Measurements from ENCODE around the gene TMTC4. TPM values are rescaled to one million over a fixed set of nuclear protein-coding genes. Genes with fewer than 3 reads are reported as not detected.

TMTC4 gene
- total RNA-seq, 1 donor from 2014 or later = 47.8 TPM

DNA sequence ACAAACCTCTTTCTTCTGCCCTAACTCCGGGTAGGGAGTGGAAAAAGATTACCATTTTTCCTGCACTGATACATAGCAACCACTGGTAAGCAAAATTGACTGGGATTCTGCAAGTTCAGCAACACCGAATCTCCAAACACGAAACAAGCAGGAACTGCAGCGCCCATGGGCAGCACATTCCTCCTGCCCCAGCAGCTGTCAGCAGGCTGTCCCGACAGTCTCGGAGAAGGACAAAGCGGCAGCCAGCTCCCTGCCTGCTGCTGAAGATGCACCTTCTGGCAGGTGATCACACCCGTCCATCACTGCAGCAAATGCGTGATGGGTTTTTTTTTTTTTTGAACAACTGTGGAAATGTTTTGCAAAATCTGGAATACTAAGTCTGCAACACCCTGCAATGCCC, 6.7 kb downstream of the TMTC4 start:
- DNase-seq (ENCODE audit: low read depth) = no peak

GRCh38 chr13:100666124-100666523, 8.5 kb downstream of the TMTC4 start:
- DNase-seq (ENCODE audit: low read depth) = no peak

DNA sequence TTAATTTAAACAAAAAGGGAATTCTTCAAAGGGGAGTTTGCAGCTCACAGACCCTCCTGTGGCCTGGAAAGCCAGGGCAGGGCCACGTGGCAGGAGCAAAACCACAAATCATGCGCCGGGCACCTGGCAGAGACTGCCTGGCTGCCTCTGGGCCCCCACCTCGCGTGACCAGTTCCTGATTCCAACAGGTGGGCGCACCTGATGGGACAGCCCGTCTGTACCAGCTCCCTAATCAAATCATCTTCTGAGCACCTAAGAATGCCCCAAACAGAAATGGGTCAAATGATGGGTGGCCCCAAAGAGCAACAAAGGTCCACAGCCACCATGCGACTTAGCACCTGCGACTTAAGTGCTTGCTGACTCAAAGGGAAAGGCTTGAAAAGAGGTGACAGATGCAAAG, 9.2 kb downstream of the TMTC4 start:
- DNase-seq (ENCODE audit: low read depth) = no peak

DNA sequence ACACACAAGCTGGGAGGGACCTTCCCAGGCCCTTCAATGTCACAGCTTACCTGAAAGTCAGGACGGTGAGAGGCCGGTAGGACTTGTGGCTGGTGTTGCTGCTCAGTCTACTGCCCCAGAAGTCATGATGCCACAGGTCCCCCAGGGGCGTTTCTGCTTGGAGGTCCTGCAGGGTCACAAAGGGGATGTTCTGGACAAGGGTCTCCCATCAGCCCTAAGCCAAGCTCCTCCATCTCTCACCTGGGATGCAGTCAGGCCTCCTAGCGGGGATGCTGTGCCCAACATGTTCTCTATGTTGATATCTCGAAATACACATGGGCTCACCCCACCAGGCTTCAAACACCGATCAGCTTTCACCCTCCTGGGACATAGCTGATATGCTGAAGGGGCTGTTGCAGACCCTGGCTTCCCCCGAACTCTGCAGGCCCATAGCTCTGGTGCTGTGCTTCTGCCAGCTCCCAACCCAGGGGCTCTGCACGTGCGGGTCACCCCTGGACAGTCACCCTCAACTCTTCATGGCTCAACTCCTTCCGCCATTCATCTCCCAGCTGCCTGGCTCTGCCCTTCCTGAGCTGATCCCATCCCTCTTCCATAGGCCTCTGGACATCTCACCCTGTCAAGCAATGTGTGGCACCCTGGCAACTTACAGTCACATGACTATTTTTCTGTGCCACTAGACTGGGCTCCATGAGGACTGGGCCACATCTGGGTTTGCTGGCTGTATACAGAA, 10.3 kb downstream of the TMTC4 start:
- no peak for DNase-seq (ENCODE audit: low read depth)

- no peak for DNase-seq (ENCODE audit: low read depth)
Observed at GRCh38 chr13:100662468-100663211, 12.0 kb downstream of the TMTC4 start.

- DNase-seq (ENCODE audit: low read depth) = no peak
Observed at GRCh38 chr13:100660761-100661160, 13.8 kb downstream of the TMTC4 start.

DNA sequence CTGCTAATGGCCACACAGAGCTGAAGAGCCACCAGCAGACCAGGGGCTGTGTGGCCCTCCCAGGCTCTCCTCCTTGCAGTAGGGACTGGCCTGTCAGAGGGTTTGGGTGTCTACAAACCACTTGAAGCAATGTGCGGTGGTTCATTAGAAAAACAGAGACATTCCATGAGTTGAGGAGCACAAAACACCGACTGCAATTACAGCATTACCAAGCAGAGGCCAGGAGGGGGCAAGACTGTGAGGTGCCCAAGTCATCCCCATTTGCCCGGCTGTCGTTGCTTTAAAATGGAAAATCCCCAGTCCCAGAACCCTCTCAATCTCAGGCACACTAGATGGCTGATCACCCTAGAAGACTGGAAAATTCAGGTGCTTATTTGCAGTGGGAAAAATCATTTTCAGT, 15.0 kb downstream of the TMTC4 start:
- no peak for DNase-seq (ENCODE audit: low read depth)

DNA sequence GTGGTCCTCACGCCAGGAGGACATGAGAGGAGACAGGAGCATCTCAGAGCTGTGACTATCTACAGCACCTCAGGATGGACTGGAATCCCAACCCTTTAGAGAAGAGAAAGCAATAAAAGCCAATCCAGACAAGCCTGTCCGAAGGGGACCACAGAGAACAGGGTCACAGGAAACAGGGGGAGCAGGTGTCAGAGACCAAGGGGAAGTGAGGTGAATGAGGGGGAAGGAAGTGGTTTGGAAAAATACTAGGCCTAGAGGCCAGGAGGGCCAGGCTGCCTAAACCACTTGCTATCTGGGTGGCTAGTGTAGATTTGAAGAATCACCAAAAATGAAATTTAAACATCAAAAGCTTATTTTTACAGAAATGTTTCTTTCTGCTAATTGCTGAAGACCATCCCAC, 16.2 kb downstream of the TMTC4 start:
- no peak for DNase-seq (ENCODE audit: low read depth)

GRCh38 chr13:100657881-100658315, 16.7 kb downstream of the TMTC4 start:
- no peak for DNase-seq (ENCODE audit: low read depth)

GRCh38 chr13:100652510-100652909, 22.1 kb downstream of the TMTC4 start:
- no peak for DNase-seq (ENCODE audit: low read depth)

GRCh38 chr13:100650326-100650725, 24.3 kb downstream of the TMTC4 start:
- no peak for DNase-seq (ENCODE audit: low read depth)

DNA sequence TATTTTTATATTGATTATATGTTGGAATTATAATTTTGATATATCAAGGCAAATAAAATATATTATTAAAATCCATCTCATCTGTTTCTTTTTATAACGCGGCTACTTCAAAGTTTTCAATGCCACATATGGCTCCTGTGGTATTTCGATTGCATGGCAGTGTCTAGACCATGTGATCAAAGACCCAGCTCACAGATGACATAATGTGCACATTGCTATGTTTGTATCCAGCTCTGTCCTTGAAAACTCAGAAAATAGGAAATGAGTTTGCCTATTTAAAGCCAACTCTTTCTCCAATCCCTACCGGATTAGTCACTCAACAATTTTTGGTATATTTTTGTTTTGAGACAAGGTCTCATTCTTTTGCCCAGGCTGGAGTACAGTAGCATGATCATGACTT, 26.2 kb downstream of the TMTC4 start:
- DNase-seq (ENCODE audit: low read depth) = no peak

GRCh38 chr13:100646871-100647270, 27.7 kb downstream of the TMTC4 start:
- DNase-seq (ENCODE audit: low read depth) = no peak

GRCh38 chr13:100646030-100646673, 28.4 kb downstream of the TMTC4 start:
- peak; percentile 47 for DNase-seq (ENCODE audit: low read depth)

GRCh38 chr13:100645382-100645781, 29.2 kb downstream of the TMTC4 start:
- DNase-seq (ENCODE audit: low read depth) = no peak

GRCh38 chr13:100644371-100644770, 30.2 kb downstream of the TMTC4 start:
- no peak for DNase-seq (ENCODE audit: low read depth)

GRCh38 chr13:100637796-100638195, 36.8 kb downstream of the TMTC4 start:
- DNase-seq (ENCODE audit: low read depth) = no peak

GRCh38 chr13:100637380-100637779, 37.2 kb downstream of the TMTC4 start:
- DNase-seq (ENCODE audit: low read depth) = no peak

DNA sequence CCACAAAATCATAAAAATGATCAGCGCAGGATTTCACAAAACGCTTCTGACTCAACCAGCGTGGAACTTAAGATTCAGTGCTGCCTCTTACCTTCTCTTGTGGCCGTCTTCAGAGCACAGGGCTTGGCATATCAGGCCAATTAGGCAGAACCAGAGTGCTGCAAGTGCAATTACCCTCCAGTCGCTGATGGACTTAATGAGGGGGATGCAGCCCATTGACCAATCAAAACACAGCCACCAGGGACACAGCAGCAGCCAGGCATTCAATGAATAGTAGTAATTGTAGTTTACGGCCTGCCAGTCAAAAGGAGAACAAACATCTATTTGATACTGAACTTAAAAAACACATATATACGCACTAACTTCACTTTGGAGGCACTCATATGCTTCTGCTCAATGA, 38.2 kb downstream of the TMTC4 start:
- DNase-seq (ENCODE audit: low read depth) = no peak

DNA sequence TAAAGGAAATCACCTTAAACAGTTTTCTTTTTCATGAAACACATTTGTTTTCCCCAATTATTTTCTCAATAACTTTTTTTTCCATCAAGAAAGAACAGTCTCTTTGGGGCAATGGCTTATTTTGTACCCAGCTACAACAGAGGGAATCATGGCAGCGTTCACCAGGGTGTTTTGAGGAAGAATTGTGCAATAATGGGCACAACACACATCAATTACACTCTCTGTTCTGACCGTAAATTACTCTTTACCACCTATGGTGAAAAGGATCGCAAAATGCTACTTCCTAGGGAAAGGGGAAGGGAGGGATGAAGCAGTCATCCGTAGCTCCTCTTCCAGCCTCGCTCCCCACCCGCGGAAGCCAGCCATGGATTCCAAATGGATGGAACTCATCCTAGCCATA, 38.6 kb downstream of the TMTC4 start:
- no peak for DNase-seq (ENCODE audit: low read depth)

DNA sequence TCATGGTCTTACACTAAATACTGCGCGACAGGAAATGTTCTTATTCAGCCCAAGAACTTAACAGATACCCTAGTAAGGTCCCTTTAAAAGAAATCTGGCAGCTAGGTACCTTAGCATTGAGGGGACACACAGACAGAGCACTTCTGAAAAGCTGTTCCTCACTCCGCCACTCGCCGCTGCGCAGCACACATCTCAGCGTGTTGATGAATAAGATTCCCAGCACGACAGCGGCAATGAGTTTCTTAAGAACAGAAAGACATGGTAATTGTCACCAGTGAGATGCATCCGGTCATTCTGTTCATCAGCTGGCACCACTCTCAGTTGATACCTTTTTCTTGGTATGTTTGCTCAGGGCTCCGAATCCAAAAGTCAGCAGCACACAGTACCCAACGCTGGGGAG, 39.9 kb downstream of the TMTC4 start:
- no peak for DNase-seq (ENCODE audit: low read depth)

- DNase-seq (ENCODE audit: low read depth) = peak; percentile 94
Observed at GRCh38 chr13:100633461-100633860, 41.1 kb downstream of the TMTC4 start.

GRCh38 chr13:100630555-100630954, 44.0 kb downstream of the TMTC4 start:
- no peak for DNase-seq (ENCODE audit: low read depth)
